HEK293T (cell line): ENCODE data around the gene SPATA9.

Experiments used
- ARNT ChIP-seq: fragments of 450-650 bp; IDR thresholded peaks from 2 replicates; pipeline ENCODE4 v1.6.1; 2017; ENCODE audit warnings: mild to moderate bottlenecking
- BHLHE40 ChIP-seq: fragments of 450-650 bp; IDR thresholded peaks from 2 replicates; pipeline ENCODE4 v1.6.1; 2016; ENCODE audit warnings: mild to moderate bottlenecking, moderate library complexity, borderline replicate concordance
- CTBP1 ChIP-seq: fragments of 450-650 bp; IDR thresholded peaks from 2 replicates; pipeline ENCODE4 v1.6.1; 2016; ENCODE audit warnings: borderline replicate concordance
- FOXA1 ChIP-seq: fragments of 450-650 bp; IDR thresholded peaks from 2 replicates; pipeline ENCODE4 v1.6.1; 2016; ENCODE audit warnings: mild to moderate bottlenecking
- FOXM1 ChIP-seq: fragments of 450-650 bp; IDR thresholded peaks from 2 replicates; pipeline ENCODE4 v1.6.1; 2017; ENCODE audit warnings: mild to moderate bottlenecking, borderline replicate concordance
- HDGF ChIP-seq: fragments of 450-650 bp; IDR thresholded peaks from 2 replicates; pipeline ENCODE4 v1.6.1; 2017; ENCODE audit warnings: antibody characterized with exemption, borderline replicate concordance
- L3MBTL2 ChIP-seq: fragments of 450-650 bp; conservative IDR thresholded peaks from 2 replicates; pipeline ENCODE4 v1.6.1; 2016; ENCODE audit warnings: mild to moderate bottlenecking
- LEF1 ChIP-seq: fragments of 450-650 bp; IDR thresholded peaks from 2 replicates; pipeline ENCODE4 v1.6.1; 2017; ENCODE audit warnings: mild to moderate bottlenecking, borderline replicate concordance
- NFRKB ChIP-seq: fragments of 450-650 bp; IDR thresholded peaks from 2 replicates; pipeline ENCODE4 v1.6.1; 2016; ENCODE audit warnings: mild to moderate bottlenecking, moderate library complexity
- PKNOX1 ChIP-seq: fragments of 450-650 bp; IDR thresholded peaks from 2 replicates; pipeline ENCODE4 v1.6.1; 2016
- SP1 ChIP-seq: fragments of 450-650 bp; IDR thresholded peaks from 2 replicates; pipeline ENCODE4 v1.6.1; 2017
- SUZ12 ChIP-seq: fragments of 450-650 bp; IDR thresholded peaks from 2 replicates; pipeline ENCODE4 v1.6.1; 2016; ENCODE audit warnings: mild to moderate bottlenecking
- TARDBP ChIP-seq: fragments of 450-650 bp; IDR thresholded peaks from 2 replicates; pipeline ENCODE4 v1.6.1; 2016

- TF ChIP-seq HDGF (no peak), SP1 (no peak), PKNOX1 (no peak), ARNT (no peak), TARDBP (no peak), BHLHE40 (no peak), FOXM1 (no peak), SUZ12 (no peak), FOXA1 (no peak), CTBP1 (no peak), L3MBTL2 (no peak), LEF1 (no peak), NFRKB (no peak)
These were observed 38.3 kb downstream of the SPATA9 start for GRCh38 chr5:95644351-95645042.
